Kidney epithelial cell (primary cell): ENCODE data around the gene ZSCAN12. TPM values are rescaled to one million over a fixed set of nuclear protein-coding genes. Genes with fewer than 3 reads are reported as not detected.
A peak's percentile ranks its signal among the peaks of the same experiment; 100 is the strongest.

Experiments used
- DNase-seq: peaks from one replicate; pipeline ENCODE4 v3.0.0-alpha.2; 2010; ENCODE audit warnings: low read depth
- H3K27me3 ChIP-seq: 2 replicates; pipeline ENCODE4 v1.6.0; 2011; ENCODE audit warnings: low read length; ENCODE audit not compliant: control insufficient read depth, insufficient read depth
- H3K36me3 ChIP-seq: 2 replicates; pipeline ENCODE4 v1.5.1; 2011; ENCODE audit warnings: low read length; ENCODE audit not compliant: control insufficient read depth, insufficient read depth
- H3K4me3 ChIP-seq: 2 replicates; pipeline ENCODE4 v1.5.1; 2011; ENCODE audit warnings: low read depth, mild to moderate bottlenecking, control low read depth, low read length
- total RNA-seq: library from RNA; depleted of rRNA; stranded (reverse); fragments of >200 nt; gene quantifications from 2 replicates; pipeline ENCODE4 v1.2.3, GENCODE V29; 2015
- TF ChIP-seq, protein P1 (sequence below): IDR thresholded peaks from 2 replicates; pipeline ENCODE4 v1.5.1; 2011; ENCODE audit warnings: mild to moderate bottlenecking, moderate library complexity, low read length, control low read depth, inconsistent platforms; ENCODE audit not compliant: insufficient read depth, poor library complexity, severe bottlenecking

The ZSCAN12 gene
- total RNA-seq, 1 donor from 2014 or later, result 6.7 TPM

GRCh38 chr6:28337121-28337520 lies 62.4 kb downstream of the ZSCAN12 start:
- Histone ChIP-seq H3K27me3 (no peaks in the 10 kb centered on the region), H3K4me3 (no peak overlapping the region), H3K36me3 (no peaks in the 10 kb centered on the region)
- DNase-seq, result no peak
- TF ChIP-seq, protein P1, sequence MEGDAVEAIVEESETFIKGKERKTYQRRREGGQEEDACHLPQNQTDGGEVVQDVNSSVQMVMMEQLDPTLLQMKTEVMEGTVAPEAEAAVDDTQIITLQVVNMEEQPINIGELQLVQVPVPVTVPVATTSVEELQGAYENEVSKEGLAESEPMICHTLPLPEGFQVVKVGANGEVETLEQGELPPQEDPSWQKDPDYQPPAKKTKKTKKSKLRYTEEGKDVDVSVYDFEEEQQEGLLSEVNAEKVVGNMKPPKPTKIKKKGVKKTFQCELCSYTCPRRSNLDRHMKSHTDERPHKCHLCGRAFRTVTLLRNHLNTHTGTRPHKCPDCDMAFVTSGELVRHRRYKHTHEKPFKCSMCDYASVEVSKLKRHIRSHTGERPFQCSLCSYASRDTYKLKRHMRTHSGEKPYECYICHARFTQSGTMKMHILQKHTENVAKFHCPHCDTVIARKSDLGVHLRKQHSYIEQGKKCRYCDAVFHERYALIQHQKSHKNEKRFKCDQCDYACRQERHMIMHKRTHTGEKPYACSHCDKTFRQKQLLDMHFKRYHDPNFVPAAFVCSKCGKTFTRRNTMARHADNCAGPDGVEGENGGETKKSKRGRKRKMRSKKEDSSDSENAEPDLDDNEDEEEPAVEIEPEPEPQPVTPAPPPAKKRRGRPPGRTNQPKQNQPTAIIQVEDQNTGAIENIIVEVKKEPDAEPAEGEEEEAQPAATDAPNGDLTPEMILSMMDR, result no peak

DNA sequence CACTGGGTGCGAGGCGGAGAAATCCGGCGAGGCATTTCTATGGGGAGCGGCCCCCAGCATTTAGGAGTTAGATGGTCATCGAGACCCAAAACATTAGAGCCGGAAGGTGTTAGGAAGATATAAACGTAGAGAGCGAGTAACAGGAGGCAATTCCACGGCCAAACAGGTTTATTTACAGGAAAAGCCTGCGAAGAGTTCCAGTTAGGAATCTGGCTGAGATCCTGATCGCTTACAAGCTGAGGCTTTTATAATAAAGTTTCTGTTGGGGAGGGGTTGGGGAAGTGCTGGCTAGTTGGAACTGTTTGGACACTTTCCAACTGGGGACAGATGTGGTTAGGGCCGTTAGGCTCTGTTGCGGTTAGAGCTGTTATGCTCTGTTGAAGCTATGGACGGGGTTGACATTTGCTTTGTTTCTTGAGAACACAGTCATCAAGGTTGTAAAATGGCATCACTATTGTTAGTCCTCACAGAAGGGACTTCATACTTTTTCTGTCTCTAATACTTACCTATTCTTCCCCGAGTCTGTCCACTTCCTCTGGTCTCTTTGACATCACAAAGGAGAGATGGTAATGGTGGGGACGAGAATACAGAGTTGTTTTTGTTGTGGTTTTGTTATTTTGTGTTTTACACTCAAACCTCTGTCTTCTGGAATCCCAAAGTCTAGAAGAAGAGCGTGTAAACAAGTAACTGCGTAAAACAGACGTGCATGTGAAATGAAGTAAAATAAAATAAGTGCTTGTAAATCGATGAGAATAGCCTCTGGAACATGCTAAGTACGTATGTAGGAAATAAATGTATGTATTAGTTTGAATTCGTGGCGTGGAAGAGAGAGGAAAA lies 63.0 kb downstream of the ZSCAN12 start:
- TF ChIP-seq, protein P1, result no peak
- peak overlapping the region; percentile 41 for H3K4me3 ChIP-seq
- no peaks in the 10 kb centered on the region for H3K27me3 ChIP-seq
- peak; percentile 65 for DNase-seq
- no peaks in the 10 kb centered on the region for H3K36me3 ChIP-seq

GRCh38 chr6:28335564-28336283 lies 63.8 kb downstream of the ZSCAN12 start, which contains the start of gene ZSCAN31:
Gene ZSCAN31, minus strand, starts transcription at chr6:28336148. Its CDS starts 6,465 bp downstream, at chr6:28329683.
- Histone ChIP-seq H3K4me3 (peak within 1 kb of the TSS; percentile 41), H3K27me3 (no peaks in the 10 kb centered on the region), H3K36me3 (no peaks in the 10 kb centered on the region)
- DNase-seq, result peak; percentile 99
- TF ChIP-seq, protein P1, result no peak

DNA sequence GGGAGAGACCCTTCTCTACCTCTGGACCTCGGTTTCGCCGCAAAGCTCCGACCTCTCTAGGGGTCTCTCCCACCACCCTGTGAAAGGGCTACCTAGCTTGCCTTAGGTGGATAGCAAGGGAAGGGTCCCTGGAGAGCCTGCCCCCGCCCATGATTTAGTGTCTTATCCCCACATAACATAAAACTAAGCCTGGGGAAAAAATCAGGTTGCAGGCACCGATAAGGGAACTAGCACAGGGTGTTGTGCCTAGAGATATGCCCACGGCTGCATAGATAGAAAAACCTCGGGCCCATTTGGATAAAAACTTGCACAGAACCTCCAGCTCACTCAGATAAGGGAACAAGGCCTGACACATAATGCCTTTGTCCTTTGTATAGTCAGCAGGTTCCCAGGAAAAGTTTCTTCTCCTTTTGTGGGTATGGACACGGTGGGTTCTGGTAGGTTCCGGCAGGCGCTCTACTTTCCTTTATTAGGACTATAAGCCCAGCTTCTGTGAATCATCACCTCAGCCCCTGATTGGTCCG lies 64.4 kb downstream of the ZSCAN12 start:
- DNase-seq, result no peak
- TF ChIP-seq, protein P1, result no peak
- H3K4me3 ChIP-seq, result peak overlapping the region; percentile 29
- no peaks in the 10 kb centered on the region for H3K27me3 ChIP-seq
- no peaks in the 10 kb centered on the region for H3K36me3 ChIP-seq

DNA sequence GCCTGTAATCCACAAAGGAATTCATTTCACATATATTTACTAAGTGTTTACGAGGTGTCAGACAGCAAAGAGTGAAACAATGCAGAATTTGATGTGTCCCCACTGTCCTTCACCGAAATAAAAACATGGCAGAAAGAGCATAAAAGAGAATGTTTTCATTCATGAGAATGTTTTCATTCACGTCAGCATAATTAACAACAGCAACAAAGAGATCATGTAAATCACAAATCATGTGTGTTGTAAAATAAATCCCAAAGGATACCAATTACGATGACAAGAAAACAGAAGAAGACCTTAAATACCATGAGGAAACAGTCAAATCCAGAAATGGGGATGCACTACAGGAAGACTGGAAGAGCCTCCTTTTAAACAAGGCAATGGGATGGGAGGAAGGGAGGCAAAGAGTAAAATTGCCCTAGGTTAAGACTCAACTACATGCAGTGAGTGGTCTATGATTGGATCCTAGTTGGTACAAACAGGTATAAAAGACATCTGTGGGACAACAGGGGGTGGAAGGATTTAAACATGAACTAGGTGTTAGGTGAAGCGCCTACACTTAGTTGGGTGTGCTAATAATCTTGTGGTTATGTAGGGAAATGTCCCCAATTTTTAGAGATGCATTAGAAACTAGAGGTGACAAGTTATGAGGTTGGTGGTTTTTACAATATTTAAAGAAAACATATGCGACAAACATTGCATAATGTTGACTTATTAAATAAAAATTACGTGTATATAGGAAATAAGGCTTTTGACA lies 65.1 kb downstream of the ZSCAN12 start:
- H3K27me3 ChIP-seq, result no peaks in the 10 kb centered on the region

More for the DNA sequence above, 65.1 kb downstream of the ZSCAN12 start:
- no peak for DNase-seq
- TF ChIP-seq, protein P1, result no peak
- no peaks in the 10 kb centered on the region for H3K36me3 ChIP-seq
- no peak overlapping the region for H3K4me3 ChIP-seq
